ENCODE results near the gene CCNL2.

Gene CCNL2

GRCh38 chr1:1374929-1375662 is 24.0 kb downstream of the CCNL2 start, which contains the start of gene AURKAIP1 (continued):
- TF ChIP-seq ZBTB10 (tag by site-specific recombination; IDR thresholded peaks at IDR 0.05) (peak; percentile 89), ZNF248 (tag by site-specific recombination; IDR thresholded peaks at IDR 0.05) (no peak), ZBTB26 (tag by site-specific recombination; optimal IDR thresholded peaks at IDR 0.05) (peak; percentile 87), ZNF704 (tag by site-specific recombination; IDR thresholded peaks at IDR 0.05) (no peak), ZFP41 (tag by site-specific recombination; IDR thresholded peaks at IDR 0.05; ENCODE audit: borderline replicate concordance) (no peak), ZBTB7A (tag by site-specific recombination; IDR thresholded peaks at IDR 0.05; ENCODE audit: low read depth) (peak; percentile 97), ZNF626 (tag by site-specific recombination; IDR thresholded peaks at IDR 0.05) (no peak; the same call in 1 of the 2 replicates), ZNF549 (tag by site-specific recombination; IDR thresholded peaks at IDR 0.05) (no peak), ZSCAN4 (tag by site-specific recombination; IDR thresholded peaks at IDR 0.05) (peak; percentile 78), ZNF394 (tag by site-specific recombination; IDR thresholded peaks at IDR 0.05; ENCODE audit: borderline replicate concordance) (peak; percentile 94), ZNF311 (tag by site-specific recombination; IDR thresholded peaks at IDR 0.05; ENCODE audit: borderline replicate concordance) (no peak), ZNF132 (tag by site-specific recombination; IDR thresholded peaks at IDR 0.05; ENCODE audit: borderline replicate concordance) (no peak), ZBTB6 (tag by site-specific recombination; IDR thresholded peaks at IDR 0.05) (peak; percentile 86), ZNF530 (tag by site-specific recombination; IDR thresholded peaks at IDR 0.05; ENCODE audit: low read depth) (no peak), ZNF792 (tag by site-specific recombination; IDR thresholded peaks at IDR 0.05) (no peak; the same call in 1 of the 2 replicates), ZNF146 (tag by site-specific recombination; IDR thresholded peaks at IDR 0.05) (peak; percentile 87), ZBTB1 (tag by site-specific recombination; IDR thresholded peaks at IDR 0.05) (peak; percentile 96), ZNF23 (tag by site-specific recombination; IDR thresholded peaks at IDR 0.05; ENCODE audit: borderline replicate concordance) (no peak), HOXA7 (CRISPR knock-in tag; IDR thresholded peaks at IDR 0.05; ENCODE audit: borderline replicate concordance) (no peak), PATZ1 (tag by site-specific recombination; IDR thresholded peaks at IDR 0.05) (peak; percentile 99), ZNF155 (tag by site-specific recombination; IDR thresholded peaks at IDR 0.05) (no peak), ZNF660 (tag by site-specific recombination; IDR thresholded peaks at IDR 0.05) (peak; percentile 100), ZEB2 (tag by site-specific recombination; IDR thresholded peaks at IDR 0.05) (peak; percentile 95), ZNF510 (tag by site-specific recombination; IDR thresholded peaks at IDR 0.05; ENCODE audit: insufficient replicate concordance) (no peak), ZNF148 (tag by site-specific recombination; IDR thresholded peaks at IDR 0.05; ENCODE audit: borderline replicate concordance) (peak; percentile 83; the same call in 1 of the 2 replicates), ZNF114 (tag by site-specific recombination; IDR thresholded peaks at IDR 0.05) (no peak), ZNF266 (tag by site-specific recombination; IDR thresholded peaks at IDR 0.05; ENCODE audit: low read depth) (0 out of 2 replicates have a peak, but pooled peaks have one; percentile 17)
